HCT116 (cell line): Measurements from ENCODE around the gene BRD3OS. TPM values are rescaled to one million over a fixed set of nuclear protein-coding genes. Genes with fewer than 3 reads are reported as not detected.

Experiments used
- ATAC-seq: fragments of 200-7000 bp; cut with Tn5 transposase; 2 replicates; pipeline ENCODE4 v1.9.1; 2020; ENCODE audit warnings: mild to moderate bottlenecking, moderate library complexity
- BruUV-seq: library from RNA; stranded (reverse); fragments of 400-500 nt; replicated peaks from 2 replicates; lab custom pipeline; 2021; lab: Mats Ljungman, UMichigan
- CTCF ChIA-PET: fragments of 300-600 bp; sonication (Branson Sonifier 250); formaldehyde crosslinking; loops from one replicate; lab custom pipeline; 2021; ENCODE audit warnings: antibody characterized with exemption; lab: Charles Lee
- POLR2A ChIA-PET: fragments of 300-600, 350-600 bp; sonication (Branson Sonifier 250); formaldehyde crosslinking; loops from one replicate; lab custom pipeline; 2021; ENCODE audit warnings: antibody characterized with exemption; lab: Charles Lee
- RAD21 ChIA-PET, 2 experiments: fragments of 300-600 bp; sonication (Branson Sonifier 250); formaldehyde crosslinking; loops; one replicate each; lab custom pipeline; 2023; ENCODE audit warnings: low total read pairs in 2 of 2; ENCODE audit not compliant: uncharacterized antibody in 2 of 2, unreplicated experiment in 2 of 2, low non-redundant PET in 1 of 2; lab: Charles Lee
- DNase-seq: peaks from one replicate; pipeline ENCODE4 v3.0.0-alpha.2; 2010; ENCODE audit warnings: low read depth, low spot score
- H2AFZ ChIP-seq: fragments of 200-600 bp; shearing (Covaris generic), sonication (generic); 2 replicates; pipeline ENCODE4 v1.6.1; 2017; ENCODE audit warnings: low read depth, mixed run types, mixed read lengths, antibody characterized with exemption, low read length; ENCODE audit not compliant: poor library complexity, severe bottlenecking
- H3K27ac ChIP-seq: 2 replicates; pipeline ENCODE4 v1.5.1; 2012; ENCODE audit warnings: low read depth, low read length
- H3K27me3 ChIP-seq: fragments of 200-600 bp; sonication (generic); 2 replicates; pipeline ENCODE4 v1.6.1; 2016; ENCODE audit warnings: mixed run types, low read length, mixed read lengths; ENCODE audit not compliant: insufficient read depth
- H3K36me3 ChIP-seq, 2 experiments: fragments of 200-500 bp in 1 of 2; fragments of 200-600 bp in 1 of 2; sonication (Bioruptor generic) in 1 of 2; sonication (generic) in 1 of 2; 2 replicates each; pipeline versions ENCODE4 v1.5.1 to v1.6.1; 2014 to 2016; ENCODE audit warnings: low read length in 2 of 2, inconsistent platforms in 1 of 2, mixed read lengths in 1 of 2, mixed run types in 1 of 2; ENCODE audit not compliant: insufficient read depth in 2 of 2, control insufficient read depth in 1 of 2
- H3K4me1 ChIP-seq, 2 experiments: fragments of 200-600 bp in 1 of 2; sonication (generic) in 1 of 2; 2 replicates each; pipeline versions ENCODE4 v1.5.1 to v1.6.1; 2012 to 2017; ENCODE audit warnings: low read length in 2 of 2, inconsistent platforms in 1 of 2, mild to moderate bottlenecking in 1 of 2, mixed read lengths in 1 of 2, mixed run types in 1 of 2, moderate library complexity in 1 of 2; ENCODE audit not compliant: insufficient read depth in 2 of 2, control insufficient read depth in 1 of 2
- H3K4me2 ChIP-seq: fragments of 200-600 bp; sonication (generic); 2 replicates; pipeline ENCODE4 v1.6.1; 2017; ENCODE audit warnings: mixed run types, low read length, mixed read lengths
- H3K4me3 ChIP-seq, 2 experiments: fragments of 200-600 bp in 1 of 2; sonication (generic) in 1 of 2; replicated peaks in 1 of 2; 2 replicates each; pipeline ENCODE4 v1.5.1; 2011 to 2016; ENCODE audit warnings: low read length in 2 of 2, control low read depth in 1 of 2, low read depth in 1 of 2, mild to moderate bottlenecking in 1 of 2, mixed read lengths in 1 of 2, mixed run types in 1 of 2
- H3K79me2 ChIP-seq: fragments of 200-600 bp; sonication (generic); 2 replicates; pipeline ENCODE4 v1.6.1; 2017; ENCODE audit warnings: mild to moderate bottlenecking, mixed run types, low read length, moderate library complexity, mixed read lengths; ENCODE audit not compliant: insufficient read depth
- H3K9ac ChIP-seq: fragments of 200-600 bp; sonication (generic); 2 replicates; pipeline ENCODE4 v1.6.1; 2016; ENCODE audit warnings: low read length, mixed read lengths
- H3K9me2 ChIP-seq: fragments of 200-600 bp; sonication (generic), shearing (Covaris generic); 2 replicates; pipeline ENCODE4 v1.6.1; 2017; ENCODE audit warnings: mixed run types, mild to moderate bottlenecking, moderate library complexity; ENCODE audit not compliant: insufficient read depth
- H3K9me3 ChIP-seq, 2 experiments: fragments of 200-500 bp in 1 of 2; fragments of 200-600 bp in 1 of 2; sonication (Bioruptor generic) in 1 of 2; sonication (generic) in 1 of 2; 2 replicates each; pipeline ENCODE4 v1.6.1; 2014 to 2017; ENCODE audit warnings: low read length in 2 of 2, mixed read lengths in 2 of 2, inconsistent platforms in 1 of 2, low read depth in 1 of 2, mild to moderate bottlenecking in 1 of 2, mixed run types in 1 of 2, moderate library complexity in 1 of 2; ENCODE audit not compliant: control insufficient read depth in 1 of 2, insufficient read depth in 1 of 2
- H4K20me1 ChIP-seq: fragments of 200-600 bp; sonication (generic), shearing (Covaris generic); 2 replicates; pipeline ENCODE4 v1.6.1; 2017; ENCODE audit warnings: mixed run types, mild to moderate bottlenecking, moderate library complexity; ENCODE audit not compliant: insufficient read depth
- CBX3 ChIP-seq: IDR thresholded peaks from 2 replicates; pipeline ENCODE4 v1.6.1; 2012; ENCODE audit warnings: low read depth
- CEBPB ChIP-seq: IDR thresholded peaks from 2 replicates; pipeline ENCODE4 v1.6.1; 2012; ENCODE audit warnings: low read depth
- ELF1 ChIP-seq: IDR thresholded peaks from 2 replicates; pipeline ENCODE4 v1.6.1; 2012; ENCODE audit warnings: low read depth, borderline replicate concordance
- EZH2 ChIP-seq: fragments of 200-600 bp; sonication (generic); IDR thresholded peaks from 2 replicates; pipeline ENCODE4 v1.6.1; 2017; ENCODE audit warnings: antibody characterized with exemption, mixed run types
- EZH2phosphoT487 ChIP-seq: fragments of 200-600 bp; IDR thresholded peaks from 2 replicates; pipeline ENCODE4 v1.6.1; 2018; ENCODE audit warnings: antibody characterized with exemption, borderline replicate concordance
- FOSL1 ChIP-seq: IDR thresholded peaks from 2 replicates; pipeline ENCODE4 v1.6.1; 2012; ENCODE audit warnings: low read depth
- SIN3A ChIP-seq: IDR thresholded peaks from 2 replicates; pipeline ENCODE4 v1.6.1; 2012; ENCODE audit warnings: low read depth
- SP1 ChIP-seq: IDR thresholded peaks from 2 replicates; pipeline ENCODE4 v1.6.1; 2012; ENCODE audit warnings: low read depth
- TCF7L2 ChIP-seq: IDR thresholded peaks from 2 replicates; pipeline ENCODE4 v1.7.0; 2011; ENCODE audit warnings: borderline replicate concordance, inconsistent platforms; ENCODE audit not compliant: insufficient read depth, insufficient read length; ENCODE audit errors: extremely low read depth
- YY1 ChIP-seq: IDR thresholded peaks from 2 replicates; pipeline ENCODE4 v1.6.1; 2011; ENCODE audit warnings: low read length, low read depth, moderate library complexity, mild to moderate bottlenecking; ENCODE audit not compliant: insufficient replicate concordance; ENCODE audit errors: extremely low read depth
- ZFX ChIP-seq: fragments of 450-650 bp; IDR thresholded peaks from 2 replicates; pipeline ENCODE4 v1.6.1; 2017
- intact Hi-C: fragments of 100-400 bp; cut with micrococcal nuclease; formaldehyde crosslinking; loops from 2 replicates; pipeline ENCODE4 v1.10.0; 2022
- total RNA-seq: library from RNA; stranded (reverse); gene quantifications from one replicate; pipeline ENCODE4 v1.2.1, GENCODE V29; 2021; ENCODE audit not compliant: unreplicated experiment
- TF ChIP-seq, protein P1 (sequence below): IDR thresholded peaks from 2 replicates; pipeline ENCODE4 v1.6.1; 2012
- TF ChIP-seq, protein P2 (sequence below): IDR thresholded peaks from 2 replicates; pipeline ENCODE4 v1.6.1; 2011; ENCODE audit warnings: mild to moderate bottlenecking, low read length, moderate library complexity; ENCODE audit not compliant: insufficient replicate concordance; ENCODE audit errors: extremely low read depth
- TF ChIP-seq, protein P3 (sequence below), 3 experiments: fragments of 200-600 bp in 1 of 3; sonication (generic) in 1 of 3; IDR thresholded peaks in 2 of 3; conservative IDR thresholded peaks in 1 of 3; 2 replicates each; pipeline ENCODE4 v1.5.1; 2012 to 2017; ENCODE audit warnings: low read depth in 2 of 3, low read length in 2 of 3, antibody characterized with exemption in 1 of 3, borderline replicate concordance in 1 of 3, control low read depth in 1 of 3, mild to moderate bottlenecking in 1 of 3, mixed read lengths in 1 of 3, mixed run types in 1 of 3, moderate library complexity in 1 of 3; ENCODE audit not compliant: insufficient read depth in 1 of 3

The BRD3OS gene
- total RNA-seq, 1 experiment from 2014 or later: 17.0 TPM

DNA sequence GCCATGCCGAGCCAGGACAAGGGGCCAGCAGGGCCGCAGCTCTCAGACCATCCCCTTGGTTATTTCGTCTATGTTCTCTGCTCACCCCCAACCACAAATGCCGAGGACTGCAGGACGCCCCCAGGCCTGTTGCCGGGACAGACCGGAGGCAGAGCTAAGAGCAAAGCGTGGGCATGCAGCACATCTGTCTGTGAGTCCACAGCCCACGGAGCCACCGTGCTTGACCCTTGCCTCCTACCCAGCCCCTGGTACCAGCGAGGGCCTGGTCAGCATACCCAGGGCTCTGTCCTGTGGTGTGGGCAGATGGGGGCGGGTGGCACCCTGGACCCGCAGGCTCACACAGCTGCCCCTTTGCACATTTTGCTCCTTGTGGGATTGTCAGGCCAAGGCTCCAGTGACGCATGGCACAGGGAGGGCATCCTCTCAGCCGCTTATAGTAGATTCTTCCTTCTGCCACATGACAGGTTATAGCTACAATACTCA, 37.8 kb downstream of the BRD3OS start (continued):
- no peak for TF ChIP-seq CEBPB

DNA sequence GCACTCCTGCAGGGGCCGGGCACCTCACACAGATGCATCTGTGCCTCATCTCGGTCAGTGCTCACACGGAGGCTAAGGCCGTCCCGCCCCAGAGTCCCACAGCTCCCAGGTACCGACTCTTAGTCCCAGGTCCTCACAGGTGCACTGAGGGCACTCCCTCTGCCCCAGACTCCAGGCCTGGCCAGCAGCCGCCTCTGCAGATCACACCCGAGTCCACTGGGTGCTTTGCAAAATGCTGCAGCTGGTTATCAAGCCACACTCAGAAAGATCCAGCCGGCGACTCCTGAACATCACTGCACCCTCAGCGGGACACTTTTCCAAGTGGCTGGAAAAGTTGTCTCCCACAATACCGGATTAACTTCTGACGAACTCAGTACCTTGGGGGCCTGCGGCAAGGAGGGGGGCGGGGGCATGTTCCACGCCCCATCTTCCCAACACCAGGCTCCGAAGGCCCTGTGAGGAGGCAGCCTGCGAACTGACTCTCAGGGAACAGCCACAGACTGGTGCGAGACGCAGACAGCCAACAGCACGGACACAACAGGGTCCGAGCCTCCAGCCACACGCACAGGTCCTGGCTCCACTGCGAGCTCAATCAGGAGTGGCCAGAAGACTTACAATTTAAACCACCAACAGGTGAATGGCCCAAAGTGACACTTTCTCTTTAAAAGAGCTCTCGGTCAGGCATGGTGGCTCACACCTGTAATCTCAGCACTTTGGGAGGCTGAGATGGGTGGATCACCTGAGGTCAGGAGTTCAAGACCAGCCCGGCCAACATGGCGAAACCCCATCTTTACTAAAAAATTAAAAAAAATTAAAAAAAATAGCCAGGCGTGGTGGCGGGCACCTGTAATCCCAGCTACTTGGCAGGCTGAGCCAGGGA, 38.5 kb downstream of the BRD3OS start:
- Histone ChIP-seq H3K4me1 (peaks cover 10 to 15% of the 10 kb centered on the region in 2 experiments; a peak in 3 of 4 replicates), H3K9me3 (no peaks in the 10 kb centered on the region), H3K9me2 (no peaks in the 10 kb centered on the region), H3K9ac (no peak overlapping the region), H4K20me1 (no peaks in the 10 kb centered on the region), H3K36me3 (no peaks in the 10 kb centered on the region), H3K27me3 (no peaks in the 10 kb centered on the region)
- no peak for DNase-seq
- POLR2A ChIA-PET: no interaction called here
- TF ChIP-seq, protein P1, sequence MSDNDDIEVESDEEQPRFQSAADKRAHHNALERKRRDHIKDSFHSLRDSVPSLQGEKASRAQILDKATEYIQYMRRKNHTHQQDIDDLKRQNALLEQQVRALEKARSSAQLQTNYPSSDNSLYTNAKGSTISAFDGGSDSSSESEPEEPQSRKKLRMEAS: no peak
- TF ChIP-seq ZFX (no peak), SP1 (no peak), CBX3 (no peak), FOSL1 (no peak), TCF7L2 (no peak), SIN3A (no peak), EZH2phosphoT487 (no peak), ELF1 (no peak), YY1 (no peak), EZH2 (no peak)
- TF ChIP-seq, protein P2, sequence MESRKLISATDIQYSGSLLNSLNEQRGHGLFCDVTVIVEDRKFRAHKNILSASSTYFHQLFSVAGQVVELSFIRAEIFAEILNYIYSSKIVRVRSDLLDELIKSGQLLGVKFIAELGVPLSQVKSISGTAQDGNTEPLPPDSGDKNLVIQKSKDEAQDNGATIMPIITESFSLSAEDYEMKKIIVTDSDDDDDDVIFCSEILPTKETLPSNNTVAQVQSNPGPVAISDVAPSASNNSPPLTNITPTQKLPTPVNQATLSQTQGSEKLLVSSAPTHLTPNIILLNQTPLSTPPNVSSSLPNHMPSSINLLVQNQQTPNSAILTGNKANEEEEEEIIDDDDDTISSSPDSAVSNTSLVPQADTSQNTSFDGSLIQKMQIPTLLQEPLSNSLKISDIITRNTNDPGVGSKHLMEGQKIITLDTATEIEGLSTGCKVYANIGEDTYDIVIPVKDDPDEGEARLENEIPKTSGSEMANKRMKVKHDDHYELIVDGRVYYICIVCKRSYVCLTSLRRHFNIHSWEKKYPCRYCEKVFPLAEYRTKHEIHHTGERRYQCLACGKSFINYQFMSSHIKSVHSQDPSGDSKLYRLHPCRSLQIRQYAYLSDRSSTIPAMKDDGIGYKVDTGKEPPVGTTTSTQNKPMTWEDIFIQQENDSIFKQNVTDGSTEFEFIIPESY: no peak
- TF ChIP-seq, protein P3, sequence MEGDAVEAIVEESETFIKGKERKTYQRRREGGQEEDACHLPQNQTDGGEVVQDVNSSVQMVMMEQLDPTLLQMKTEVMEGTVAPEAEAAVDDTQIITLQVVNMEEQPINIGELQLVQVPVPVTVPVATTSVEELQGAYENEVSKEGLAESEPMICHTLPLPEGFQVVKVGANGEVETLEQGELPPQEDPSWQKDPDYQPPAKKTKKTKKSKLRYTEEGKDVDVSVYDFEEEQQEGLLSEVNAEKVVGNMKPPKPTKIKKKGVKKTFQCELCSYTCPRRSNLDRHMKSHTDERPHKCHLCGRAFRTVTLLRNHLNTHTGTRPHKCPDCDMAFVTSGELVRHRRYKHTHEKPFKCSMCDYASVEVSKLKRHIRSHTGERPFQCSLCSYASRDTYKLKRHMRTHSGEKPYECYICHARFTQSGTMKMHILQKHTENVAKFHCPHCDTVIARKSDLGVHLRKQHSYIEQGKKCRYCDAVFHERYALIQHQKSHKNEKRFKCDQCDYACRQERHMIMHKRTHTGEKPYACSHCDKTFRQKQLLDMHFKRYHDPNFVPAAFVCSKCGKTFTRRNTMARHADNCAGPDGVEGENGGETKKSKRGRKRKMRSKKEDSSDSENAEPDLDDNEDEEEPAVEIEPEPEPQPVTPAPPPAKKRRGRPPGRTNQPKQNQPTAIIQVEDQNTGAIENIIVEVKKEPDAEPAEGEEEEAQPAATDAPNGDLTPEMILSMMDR (IDR thresholded peaks at IDR 0.05 in 2 of 3, conservative IDR thresholded peaks at IDR 0.05 in 1 of 3; ENCODE audit: borderline replicate concordance in 1 of 3, insufficient read depth in 1 of 3, low read depth in 2 of 3, low read length in 2 of 3): no peak
- TF ChIP-seq, all 23 proteins: peak for 0
- ChIA-PET CTCF (no interaction called here), RAD21 (no interaction called here)
- Histone ChIP-seq H3K4me2 (no peak overlapping the region), H3K4me3 (no peak overlapping the region), H3K27ac (no peak overlapping the region), H3K79me2 (peaks cover 60% of the 10 kb centered on the region), H2AFZ (no peak overlapping the region)
- BruUV-seq: no TSS peak
- intact Hi-C loops: no loop called here
- no peak for ATAC-seq
